AG20443 (cell line): ENCODE measurements around the gene NFIX.

ENCODE experiments used
- DNase-seq: peaks from one replicate; pipeline ENCODE4 v3.0.0; 2012; ENCODE audit warnings: low spot score, mixed read lengths

The NFIX gene

DNA sequence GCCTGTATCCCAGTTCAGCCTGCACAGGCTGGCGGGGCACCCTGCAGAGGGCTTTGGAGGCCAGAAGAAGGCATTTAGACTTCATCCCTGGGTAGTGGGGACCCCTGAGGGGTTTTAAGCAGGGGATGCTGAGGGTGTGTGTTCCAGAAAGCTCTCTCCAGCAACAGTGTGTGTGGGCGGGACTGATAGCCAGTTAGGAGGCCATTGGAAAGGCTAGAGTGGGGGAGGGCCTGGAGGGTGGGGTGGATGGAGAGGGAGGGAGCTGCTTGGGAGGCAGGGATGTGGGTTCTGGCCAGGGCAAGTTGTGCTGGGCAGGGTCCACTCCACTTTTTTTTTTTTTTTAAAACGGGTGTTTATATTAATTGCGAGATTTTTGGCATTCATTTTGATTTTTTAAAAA is 79.1 kb downstream of the NFIX start:
- no peak for DNase-seq

DNA sequence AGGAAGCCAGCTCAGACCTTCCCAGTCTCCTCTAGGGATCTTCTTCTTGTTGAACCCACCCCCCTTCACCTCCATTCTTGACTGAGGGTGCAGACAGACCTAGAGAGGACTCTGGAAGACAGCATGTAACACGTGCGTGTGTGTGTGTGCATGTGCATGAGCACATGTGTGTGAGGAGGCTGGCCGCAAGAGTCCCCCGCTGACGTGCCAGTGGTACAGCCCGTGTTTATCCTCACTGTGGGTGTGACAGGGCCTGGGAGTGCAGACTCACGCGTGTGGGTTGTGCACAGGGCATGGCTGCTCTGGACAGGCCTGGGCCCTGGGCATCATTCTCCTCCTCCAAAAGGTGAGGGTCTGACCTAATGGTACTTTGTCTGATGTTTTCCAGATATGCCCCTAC is 81.0 kb downstream of the NFIX start:
- DNase-seq: no peak

DNA sequence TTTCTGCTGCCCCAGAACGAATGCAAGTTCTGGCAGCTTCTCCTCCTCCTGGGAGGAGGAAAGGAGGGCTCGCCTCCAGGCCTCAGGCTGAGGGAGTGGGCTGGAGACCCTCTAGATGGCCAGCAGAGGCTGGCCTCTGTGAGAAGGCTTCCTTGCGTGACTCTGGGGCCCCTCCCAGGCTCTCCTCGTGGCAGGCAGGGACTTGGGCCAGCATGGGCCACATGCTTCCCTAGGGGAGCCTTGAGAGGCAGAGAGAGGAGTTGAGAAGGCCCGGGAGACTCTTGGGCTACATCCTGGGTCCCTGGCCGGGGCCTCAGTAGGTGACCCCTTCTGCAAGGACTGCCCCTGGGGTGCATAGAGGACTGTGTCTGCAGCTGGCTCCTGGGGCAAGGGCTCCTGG is 81.5 kb downstream of the NFIX start:
- no peak for DNase-seq

DNA sequence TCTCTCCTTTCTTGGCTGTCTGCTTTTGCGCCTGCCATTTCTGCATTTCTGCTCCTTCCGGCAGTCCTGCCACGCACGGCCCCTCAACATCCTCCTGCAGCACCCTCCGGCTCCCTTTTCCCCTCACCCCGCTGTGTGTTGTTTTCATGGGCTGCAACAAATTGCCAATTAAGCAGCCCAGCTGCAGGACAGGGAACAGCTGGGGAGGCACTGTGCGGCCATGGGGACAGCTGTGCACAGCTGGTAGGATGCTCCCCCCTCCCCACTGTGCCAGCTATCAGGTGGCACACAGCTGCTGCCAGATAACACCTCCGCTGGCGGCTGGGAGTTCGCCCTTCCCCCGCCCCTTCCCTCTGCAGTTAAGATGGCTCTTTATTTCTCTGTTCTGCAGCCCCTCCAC is 82.0 kb downstream of the NFIX start:
- DNase-seq: no peak

DNA sequence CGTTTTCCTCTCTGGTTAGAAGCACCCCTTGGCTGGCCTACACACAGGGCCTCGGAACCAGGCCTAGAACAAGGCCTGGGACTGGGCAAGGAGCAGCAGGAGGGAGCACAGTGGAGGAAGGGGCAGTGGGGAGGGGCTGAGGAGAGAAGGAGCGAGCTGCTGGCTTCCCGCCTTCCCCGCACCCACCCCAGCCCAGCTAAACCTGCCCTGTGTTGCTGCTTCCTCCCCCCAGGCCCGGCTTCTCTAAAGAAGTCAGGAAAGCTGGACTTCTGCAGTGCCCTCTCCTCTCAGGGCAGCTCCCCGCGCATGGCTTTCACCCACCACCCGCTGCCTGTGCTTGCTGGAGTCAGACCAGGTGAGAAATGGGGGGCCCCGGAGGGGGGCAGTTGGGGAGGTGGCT is 83.1 kb downstream of the NFIX start:
- no peak for DNase-seq

DNA sequence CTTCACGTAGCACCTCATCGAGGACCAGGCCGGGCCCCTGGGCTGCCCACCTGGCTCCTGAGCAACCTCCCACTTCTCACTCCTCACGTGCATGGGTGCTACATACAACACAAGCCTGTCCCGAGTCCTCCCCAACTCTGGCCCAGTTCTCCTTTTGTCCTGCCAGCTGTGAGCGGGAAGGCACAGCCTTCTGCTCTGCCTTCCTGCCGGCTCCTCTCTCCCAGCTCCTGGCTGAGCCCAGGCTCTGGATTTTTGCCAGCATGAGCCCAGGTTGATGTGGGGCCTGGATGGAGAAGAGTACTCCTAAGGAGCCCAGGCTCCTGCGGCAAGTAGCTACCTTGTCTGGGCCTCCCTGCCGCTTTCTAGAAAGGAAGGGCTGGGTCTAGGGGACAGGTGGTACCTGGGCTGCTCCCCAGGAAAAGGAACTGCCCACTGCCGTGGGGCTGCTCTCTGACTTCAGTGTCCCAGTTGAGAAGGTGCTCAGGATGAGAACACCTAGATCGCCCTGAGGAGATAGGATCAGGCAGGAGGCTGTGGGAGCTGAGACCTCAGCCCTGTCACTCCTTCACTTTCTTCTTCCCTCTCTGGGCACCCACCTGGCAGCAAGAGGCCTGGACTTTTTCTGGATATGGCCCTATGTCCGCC is 83.7 kb downstream of the NFIX start:
- DNase-seq: no peak

DNA sequence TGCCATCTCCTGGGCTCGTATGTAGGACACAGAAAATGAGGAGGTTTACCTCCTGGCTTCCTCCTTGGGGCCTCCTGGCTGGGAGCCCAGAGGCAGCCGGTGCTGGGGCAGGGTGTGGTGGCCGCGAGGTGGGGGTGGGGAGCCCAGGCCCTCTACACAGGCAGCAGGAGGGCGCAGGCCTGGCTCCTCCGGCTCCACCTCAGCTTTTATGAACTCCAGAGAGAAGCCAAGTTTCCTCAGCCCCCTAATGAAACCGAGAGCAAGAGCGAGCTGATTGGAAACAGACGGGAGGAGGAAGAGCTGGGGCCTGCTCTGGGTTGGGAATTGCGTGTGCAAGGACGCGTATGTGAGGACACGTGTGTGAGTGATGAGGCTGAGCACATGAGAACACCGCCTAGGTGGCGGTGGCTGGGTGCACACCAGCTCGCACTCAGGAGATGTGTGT is 84.3 kb downstream of the NFIX start:
- DNase-seq: peak; percentile 76

DNA sequence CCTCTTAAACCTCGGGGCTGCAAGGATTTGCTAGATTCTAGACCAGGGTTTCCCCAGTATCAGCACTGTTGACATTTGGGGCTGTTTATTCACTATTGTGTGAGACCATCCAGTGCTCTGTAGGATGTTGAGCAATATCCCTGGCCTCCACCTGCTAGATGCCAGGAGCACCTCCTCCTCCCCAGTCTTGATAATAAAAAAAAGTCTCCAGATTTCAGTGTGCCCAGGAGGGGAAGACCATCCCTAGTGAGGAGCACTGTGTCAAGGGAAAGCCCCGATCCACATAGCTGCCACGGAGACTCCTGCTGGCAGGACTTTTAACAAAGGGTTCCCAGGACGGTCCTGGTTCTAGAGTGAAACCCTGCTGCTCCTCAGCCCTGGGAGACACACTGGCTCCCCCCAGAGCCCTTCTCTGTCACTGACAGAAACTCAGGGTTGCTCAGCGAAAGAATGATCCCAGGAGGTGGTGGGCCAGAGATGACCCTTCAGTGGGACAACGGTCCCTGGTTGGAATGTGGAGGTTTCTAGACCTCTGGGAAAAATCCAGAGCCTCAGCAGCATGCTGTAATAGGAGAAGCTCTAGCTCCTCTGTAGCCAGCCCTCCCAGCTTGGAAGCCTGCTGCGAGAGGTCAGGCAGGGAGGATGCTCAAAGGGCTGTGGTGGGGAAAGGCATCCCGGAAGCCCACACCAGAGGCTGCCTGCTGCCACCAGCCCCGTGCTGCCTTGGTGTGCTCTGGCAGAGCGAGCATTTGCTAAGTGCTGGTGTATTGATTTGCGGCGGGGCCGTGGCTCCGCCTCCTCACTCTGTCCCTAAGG is 87.1 kb downstream of the NFIX start:
- peak; percentile 49 for DNase-seq

DNA sequence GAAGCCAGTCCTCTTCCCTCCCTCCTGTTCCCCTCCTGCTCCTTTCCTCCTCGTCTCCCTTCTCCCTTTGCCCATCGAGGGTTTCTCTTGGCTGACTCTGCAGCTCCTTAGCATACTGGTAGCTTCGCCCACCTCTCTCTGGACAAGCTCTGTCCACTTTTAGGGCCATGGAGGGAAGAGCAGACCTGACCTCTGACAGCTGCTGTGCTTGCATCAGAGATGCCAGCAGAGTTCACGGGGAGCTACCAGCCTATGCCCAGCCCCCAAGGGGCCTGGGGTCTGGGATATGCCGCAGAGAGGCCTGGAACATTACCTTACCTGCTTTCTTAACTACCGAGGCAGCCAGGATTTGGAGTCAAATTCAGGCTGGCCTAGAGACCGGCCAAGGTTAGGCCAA is 87.7 kb downstream of the NFIX start:
- DNase-seq: no peak

DNA sequence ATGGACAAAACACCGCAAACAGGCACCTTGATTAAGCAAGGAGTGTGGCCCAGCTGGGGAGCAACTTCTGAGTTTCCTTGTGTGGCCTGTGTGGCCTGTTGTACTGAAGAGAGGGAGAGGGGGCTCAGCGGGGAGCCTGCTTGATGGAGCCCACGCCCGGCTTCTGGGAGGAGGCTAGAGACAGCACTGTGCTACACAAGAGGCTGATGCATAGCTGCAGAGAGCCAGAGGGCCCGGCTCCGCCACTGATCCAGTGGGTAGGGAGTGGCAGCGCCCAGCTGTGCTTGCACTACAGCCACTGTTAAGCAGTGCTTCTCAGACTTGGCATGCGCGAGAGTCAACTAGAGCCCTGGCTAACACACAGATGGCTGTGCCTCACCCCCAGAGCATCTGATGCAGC is 88.4 kb downstream of the NFIX start:
- no peak for DNase-seq

DNA sequence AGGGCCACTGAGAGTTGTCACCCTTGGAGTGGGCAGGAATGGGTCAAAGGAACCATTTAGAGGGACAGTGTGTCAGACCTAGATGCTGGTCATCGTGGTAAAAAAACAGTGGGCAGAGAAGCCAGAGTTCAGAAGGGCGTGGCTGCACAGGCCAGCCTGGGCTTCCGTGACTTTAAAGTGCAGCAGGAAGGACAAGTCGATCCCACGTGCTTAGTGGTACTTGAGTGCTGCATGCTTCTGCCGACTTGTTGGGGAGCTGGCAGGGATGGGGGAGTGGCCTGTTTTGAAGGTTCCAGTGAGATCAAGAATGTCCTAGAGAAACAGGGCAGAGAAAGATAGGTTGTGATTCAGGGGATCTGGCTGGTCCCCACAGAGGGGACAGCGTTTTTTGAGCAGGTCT is 90.4 kb downstream of the NFIX start:
- DNase-seq: no peak

DNA sequence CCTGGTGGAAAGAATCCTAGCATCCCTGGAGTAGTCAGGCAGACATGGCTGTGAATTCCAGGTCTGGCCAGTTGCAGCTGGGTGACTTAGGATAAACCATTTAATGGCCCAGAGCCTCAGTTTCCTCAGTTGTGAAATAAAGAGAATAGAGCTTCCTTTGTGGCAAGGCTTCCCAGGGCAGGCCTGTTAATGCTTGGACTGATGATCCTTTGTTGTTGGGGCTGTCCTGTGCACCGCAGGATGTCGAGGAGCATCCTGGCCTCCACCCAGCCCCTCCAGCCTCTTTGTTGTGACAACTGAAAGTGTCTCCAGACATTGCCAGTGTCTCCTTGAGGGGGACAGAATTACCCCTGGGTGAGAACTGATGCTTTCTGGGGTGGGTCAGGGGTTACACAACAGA is 91.1 kb downstream of the NFIX start:
- no peak for DNase-seq

DNA sequence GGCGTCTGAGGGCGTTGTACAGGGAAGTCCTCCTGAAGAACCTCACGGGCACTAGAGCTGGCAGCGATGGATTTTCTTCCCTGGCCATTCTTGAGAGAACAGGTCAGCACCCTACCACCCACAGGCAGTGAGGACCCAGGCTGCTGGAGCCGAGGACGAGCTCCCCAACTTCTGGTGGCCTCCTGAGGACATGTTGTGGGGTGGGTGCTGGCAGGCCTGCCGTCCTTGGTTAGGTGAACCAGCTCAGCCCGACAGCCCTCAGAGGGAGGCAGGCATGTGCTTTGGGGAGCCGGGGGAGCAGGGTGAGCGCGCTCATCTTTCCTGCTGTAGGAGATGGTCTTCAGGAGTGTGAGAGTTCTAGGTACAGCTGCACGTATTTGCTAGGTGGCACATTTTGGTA is 92.0 kb downstream of the NFIX start:
- no peak for DNase-seq

DNA sequence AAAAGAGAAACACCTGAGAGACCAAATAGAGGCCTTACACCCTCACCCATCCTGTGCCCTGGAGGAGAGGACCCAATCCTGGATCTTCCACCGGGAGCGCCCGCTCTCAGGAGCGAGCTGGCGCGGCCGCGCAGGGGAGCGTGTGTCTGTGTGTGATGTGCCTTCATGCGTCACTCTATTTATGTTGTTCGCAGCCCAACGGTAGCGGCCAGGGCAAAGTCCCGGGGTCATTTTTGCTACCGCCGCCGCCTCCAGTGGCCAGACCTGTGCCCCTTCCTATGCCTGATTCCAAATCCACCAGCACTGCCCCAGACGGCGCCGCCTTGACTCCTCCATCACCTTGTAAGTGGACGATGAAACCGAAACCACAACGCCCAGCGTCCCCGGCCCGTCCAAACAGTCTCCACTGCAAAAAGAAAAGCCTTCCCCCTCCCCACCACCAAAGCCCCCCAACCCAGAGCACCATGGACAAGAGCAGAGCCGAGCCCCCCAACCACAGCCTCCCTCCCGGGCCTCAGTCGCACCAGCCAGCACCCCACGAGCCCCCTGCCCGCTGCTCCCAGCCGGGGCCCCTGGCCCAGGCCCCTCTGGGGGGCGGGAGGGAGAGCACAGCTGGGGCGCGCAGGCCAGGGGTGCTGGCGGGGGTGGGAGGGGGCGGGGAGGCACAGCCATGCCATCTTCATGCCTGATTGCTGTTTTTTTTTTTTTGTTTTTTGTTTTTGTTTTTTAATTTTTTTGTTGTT is 92.7 kb downstream of the NFIX start:
- no peak for DNase-seq

DNA sequence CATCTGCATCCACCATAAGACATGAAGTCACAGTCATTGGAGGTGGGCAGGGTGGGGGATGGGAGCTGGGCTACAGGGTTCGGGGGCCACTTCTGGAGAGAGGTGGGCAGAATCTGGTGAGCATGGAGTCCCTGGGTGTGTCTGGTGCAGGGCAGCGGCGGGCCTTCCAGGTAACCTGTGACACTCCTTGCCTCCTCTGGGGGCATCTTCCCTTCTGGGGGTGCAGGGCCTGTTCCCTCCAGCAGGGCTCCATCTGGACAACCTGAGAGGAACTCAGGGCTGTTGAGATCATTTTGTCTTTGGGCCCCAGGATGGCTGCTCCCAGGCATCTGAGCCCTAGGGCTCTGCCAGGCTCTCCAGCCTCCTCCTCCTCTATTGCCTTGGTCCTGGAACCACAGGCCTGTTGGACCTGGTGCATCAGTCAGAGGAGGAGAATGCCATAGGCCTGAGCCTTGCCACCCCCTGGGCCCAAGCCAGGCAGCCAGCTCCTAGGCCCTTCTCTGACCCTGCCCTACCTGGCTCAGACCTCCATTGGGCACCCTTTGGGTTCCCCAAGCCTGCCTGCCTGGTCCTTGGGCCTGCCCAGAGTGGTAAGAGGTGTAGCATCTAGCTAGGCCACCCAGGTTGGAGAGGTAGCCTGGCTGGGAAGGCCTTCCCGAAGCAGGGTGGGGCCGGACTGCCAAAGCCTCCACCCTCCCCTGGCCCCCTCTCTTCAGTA is 94.0 kb downstream of the NFIX start:
- DNase-seq: no peak

DNA sequence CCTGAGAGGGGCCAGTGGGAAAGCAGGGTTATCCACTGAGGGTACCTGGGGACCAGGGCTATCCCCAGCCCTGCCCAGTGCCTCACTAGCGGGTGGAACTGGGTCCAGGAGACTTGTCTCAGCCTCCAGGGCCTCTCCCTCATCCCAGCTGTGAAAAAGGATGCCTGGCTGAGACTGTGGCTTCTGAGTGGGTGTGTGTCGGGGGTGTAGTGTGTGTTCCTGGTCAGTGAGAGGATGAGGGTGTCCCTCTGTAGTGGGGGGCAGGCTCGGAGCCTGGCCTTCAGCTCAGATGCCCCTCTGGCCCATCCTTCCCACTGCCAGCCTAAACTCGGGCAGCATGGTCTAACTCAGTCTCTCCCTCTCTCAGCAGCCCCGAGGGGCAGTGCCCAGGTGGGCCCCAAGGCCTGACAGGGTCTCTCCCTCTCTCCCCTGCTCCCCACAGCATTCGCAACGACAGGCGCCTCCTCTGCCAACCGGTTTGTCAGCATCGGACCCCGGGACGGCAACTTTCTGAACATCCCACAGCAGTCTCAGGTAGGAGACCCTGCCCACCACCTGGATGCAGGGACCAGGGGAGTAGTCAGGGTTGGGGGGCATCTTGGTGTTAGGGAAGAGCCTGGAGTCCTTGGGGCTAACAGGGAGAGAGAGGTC is 94.7 kb downstream of the NFIX start:
- DNase-seq: no peak

DNA sequence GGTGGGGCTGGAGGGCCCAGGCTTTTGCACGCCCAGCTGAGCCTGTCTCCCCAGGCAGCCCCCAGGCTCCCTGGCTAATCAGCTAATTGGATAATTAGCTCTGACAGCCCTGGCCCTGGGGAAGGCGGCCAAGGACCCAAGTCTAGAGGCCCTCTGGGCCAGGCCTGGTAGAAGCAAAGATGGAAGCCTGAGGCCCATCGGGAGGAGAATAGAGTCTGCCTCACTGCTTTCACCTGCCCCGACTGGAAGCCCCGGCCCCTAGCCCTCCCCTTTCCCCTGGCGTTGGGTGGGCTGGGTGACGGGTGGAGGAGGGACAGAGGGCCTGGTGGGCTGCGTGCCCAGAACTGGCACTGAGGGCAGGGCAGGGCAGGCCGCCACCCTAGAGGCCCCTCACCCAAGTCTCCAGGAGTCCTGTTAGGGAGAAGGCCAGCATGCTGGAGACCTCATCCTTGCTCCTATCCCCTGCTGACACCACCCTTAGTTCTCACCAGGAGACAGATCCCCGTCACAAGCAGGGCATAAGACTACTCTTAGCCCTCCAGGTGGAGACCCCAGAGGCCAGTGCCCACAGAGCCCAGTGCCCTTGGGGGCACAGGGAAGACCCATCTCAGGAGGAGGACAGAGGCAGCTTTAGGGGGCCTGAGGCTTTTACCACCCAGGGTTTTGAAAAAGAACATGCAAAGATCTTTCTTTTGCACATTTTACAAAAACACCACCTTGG is 95.4 kb downstream of the NFIX start:
- no peak for DNase-seq

DNA sequence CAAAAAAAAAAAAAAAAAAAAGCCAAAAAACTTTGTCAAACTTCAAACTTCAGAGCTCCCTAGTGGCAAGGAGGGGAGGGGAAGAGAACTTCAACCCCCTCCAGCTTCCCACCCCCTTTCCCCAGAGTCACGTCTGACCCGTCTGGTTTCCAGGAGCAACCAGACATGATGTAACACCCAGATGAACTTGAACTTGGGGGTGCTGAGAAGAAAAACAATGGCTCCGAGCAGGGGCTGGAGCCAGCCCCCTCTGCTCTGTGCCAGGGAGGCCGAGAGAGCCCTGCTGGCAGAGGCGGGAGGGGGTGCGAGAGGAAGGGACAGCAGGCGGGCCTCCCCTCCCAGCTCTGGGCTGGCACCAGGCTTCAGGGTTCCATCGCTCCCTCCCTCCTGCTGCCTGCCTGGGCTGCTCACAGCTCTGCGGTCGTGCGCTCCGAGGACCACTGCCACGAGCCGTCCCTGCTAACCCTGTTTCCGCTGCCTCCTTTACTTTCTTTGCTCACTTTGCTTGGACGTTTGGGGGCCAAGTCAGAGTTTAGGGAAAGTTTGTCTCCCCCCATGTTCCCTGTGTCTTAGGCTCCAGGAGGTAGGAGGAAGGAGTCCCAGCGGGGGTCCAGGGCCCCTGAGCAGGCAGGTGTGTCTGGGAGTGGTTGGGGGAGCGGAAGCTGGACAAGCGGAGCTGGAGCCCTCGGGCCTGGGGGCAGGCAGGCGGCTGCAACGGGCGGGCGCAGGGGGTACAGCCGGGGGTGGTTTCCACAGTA is 96.3 kb downstream of the NFIX start:
- DNase-seq: peak; percentile 83

DNA sequence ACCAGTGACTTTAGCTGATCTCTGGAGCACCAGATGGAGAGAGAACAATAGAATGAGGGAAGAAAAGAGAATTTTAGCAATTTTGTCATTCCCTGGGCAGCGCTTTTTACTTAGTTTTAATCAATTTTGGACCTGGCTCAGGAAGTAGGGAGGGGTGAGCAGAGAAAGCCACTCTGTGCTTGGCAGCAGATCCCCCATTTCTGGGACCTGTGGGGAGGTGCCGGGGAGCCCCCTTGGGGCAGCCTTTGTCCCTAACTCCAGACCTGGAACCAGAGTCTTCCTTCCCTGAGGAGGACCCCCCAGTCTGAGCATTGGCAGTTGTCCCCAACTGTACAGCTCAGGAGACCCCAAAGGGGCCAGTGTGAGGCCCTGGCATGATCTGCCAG is 96.9 kb downstream of the NFIX start:
- no peak for DNase-seq

DNA sequence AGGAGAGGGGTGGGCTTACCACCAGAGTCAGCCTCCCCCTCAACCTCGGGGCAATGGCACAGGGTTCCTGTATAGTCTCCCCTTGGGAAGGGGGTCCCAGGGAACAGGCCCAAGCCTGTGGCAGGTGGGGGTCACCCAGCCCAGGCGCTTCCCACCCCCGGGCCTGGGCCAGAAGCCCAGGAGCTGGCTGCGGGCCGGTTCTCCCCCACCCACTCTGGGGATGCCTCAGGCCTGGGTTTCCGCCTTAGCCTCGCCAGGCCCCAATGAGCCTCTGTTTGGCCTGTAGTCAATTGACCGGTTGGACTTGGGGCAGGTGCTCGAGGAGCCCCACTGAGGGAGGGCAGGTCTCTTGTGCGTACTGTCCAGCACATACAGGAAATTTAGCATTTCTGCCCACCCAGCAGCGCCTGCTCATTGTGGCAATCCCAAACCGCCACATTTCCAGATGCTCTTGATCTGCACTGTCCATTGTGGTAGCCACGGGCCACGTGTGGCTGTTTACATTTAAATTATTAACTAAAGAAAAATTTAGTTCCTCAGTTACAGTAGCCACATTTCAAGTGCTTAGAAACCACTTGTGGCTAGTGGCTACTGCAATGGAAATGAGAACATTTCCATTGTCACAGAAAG is 97.4 kb downstream of the NFIX start:
- DNase-seq: no peak
